HepG2 (cell line): Measurements from ENCODE around the gene ALPK1.

ENCODE experiments used
- CTCF ChIP-seq: sonication (generic); formaldehyde crosslinking; IDR thresholded peaks from 2 replicates; pipeline ENCODE4 v1.5.0; 2020; ENCODE audit warnings: mild to moderate bottlenecking, missing genetic modification reagents, moderate library complexity
- DPF2 ChIP-seq: sonication (generic); formaldehyde crosslinking; IDR thresholded peaks from 2 replicates; pipeline ENCODE4 v1.4.0; 2020; ENCODE audit warnings: mild to moderate bottlenecking, low read depth, missing genetic modification reagents, borderline replicate concordance
- FOXJ3 ChIP-seq: sonication (generic); formaldehyde crosslinking; IDR thresholded peaks from 2 replicates; pipeline ENCODE4 v1.4.0; 2020; ENCODE audit warnings: missing genetic modification reagents, mild to moderate bottlenecking, borderline replicate concordance
- NFIB ChIP-seq: sonication (generic); formaldehyde crosslinking; IDR thresholded peaks from 2 replicates; pipeline ENCODE4 v1.9.0; 2021; ENCODE audit warnings: missing genetic modification reagents, mild to moderate bottlenecking, borderline replicate concordance
- POLR2A ChIP-seq, 2 experiments: IDR thresholded peaks; 2 replicates each; pipeline ENCODE4 v1.6.1; 2011; ENCODE audit warnings: low read depth in 2 of 2, low read length in 2 of 2, mild to moderate bottlenecking in 1 of 2, moderate library complexity in 1 of 2; ENCODE audit not compliant: insufficient read depth in 1 of 2
- ZC3H4 ChIP-seq: sonication (generic); formaldehyde crosslinking; IDR thresholded peaks from 2 replicates; pipeline ENCODE4 v1.4.0; 2020; ENCODE audit warnings: missing genetic modification reagents, borderline replicate concordance
- ZNF468 ChIP-seq: sonication (generic); formaldehyde crosslinking; IDR thresholded peaks from 2 replicates; pipeline ENCODE4 v1.8.0; 2022; ENCODE audit warnings: mild to moderate bottlenecking, moderate library complexity, missing genetic modification reagents
- TF ChIP-seq, protein P1 (sequence below): sonication (generic); formaldehyde crosslinking; conservative IDR thresholded peaks from 2 replicates; pipeline ENCODE4 v1.4.0; 2020; ENCODE audit warnings: missing genetic modification reagents
- TF ChIP-seq, protein P2 (sequence below): sonication (generic); formaldehyde crosslinking; conservative IDR thresholded peaks from 2 replicates; pipeline ENCODE4 v1.8.1; 2023; ENCODE audit warnings: missing genetic modification reagents
- TF ChIP-seq, protein P3 (sequence below): sonication (generic); formaldehyde crosslinking; IDR thresholded peaks from 2 replicates; pipeline ENCODE4 v1.4.0; 2020; ENCODE audit warnings: missing genetic modification reagents
- TF ChIP-seq, protein P4 (sequence below): sonication (generic); formaldehyde crosslinking; IDR thresholded peaks from 2 replicates; pipeline ENCODE4 v1.5.0; 2020; ENCODE audit warnings: missing genetic modification reagents
- TF ChIP-seq, protein P5 (sequence below): sonication (generic); formaldehyde crosslinking; IDR thresholded peaks from 2 replicates; pipeline ENCODE4 v1.4.0; 2020; ENCODE audit warnings: missing genetic modification reagents, low read depth, mild to moderate bottlenecking, borderline replicate concordance

DNA sequence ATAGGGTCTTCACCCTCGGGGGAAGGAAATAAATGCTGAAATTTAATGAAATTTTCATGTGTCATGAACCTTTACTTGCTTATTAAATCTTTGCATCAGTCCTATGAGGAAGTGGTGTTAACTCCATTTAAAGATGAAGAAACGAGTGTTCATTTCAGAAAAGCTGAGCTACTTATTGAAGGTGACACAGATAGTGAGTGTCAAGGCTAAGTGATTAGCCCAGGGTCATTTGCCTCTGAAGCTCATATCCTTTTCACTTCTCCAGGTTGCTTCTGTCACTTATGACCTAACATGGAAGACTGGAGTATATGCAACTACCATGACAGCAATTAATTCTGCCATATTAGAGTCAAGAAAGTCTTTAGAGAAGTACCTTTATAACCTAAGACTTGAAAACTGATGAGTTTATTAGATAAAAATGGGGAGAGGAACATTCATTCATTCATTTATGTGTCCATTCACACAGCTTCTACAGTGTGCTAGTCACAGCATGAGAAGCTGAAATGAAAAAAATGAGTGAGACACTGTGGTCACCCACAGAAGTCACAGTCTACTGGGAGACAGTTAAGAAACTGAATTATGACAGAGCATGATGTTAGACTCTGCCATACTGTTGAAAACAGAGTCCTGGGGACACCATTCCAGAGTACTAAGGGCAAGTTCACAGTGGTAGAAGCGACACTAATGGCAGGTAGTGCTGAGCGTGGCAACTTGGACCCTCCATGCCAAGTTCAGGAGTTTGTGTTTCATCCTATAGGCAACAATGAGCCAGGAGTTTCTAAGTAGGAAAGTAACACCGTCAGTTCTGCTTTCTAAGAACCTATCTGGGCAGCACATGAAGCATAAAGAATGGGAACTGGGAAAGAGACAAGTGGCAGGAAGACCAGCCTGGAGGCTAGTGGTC, 21.3 kb downstream of the ALPK1 start:
- TF ChIP-seq CTCF (CRISPR knock-in tag) (no peak), ZNF468 (no peak), POLR2A (IDR thresholded peaks at IDR 0.05; ENCODE audit: insufficient read depth in 1 of 2, low read depth in 2 of 2, low read length in 2 of 2) (no peak), ZC3H4 (CRISPR knock-in tag) (no peak), FOXJ3 (CRISPR knock-in tag) (no peak), DPF2 (CRISPR knock-in tag) (no peak), NFIB (CRISPR knock-in tag) (no peak)
- TF ChIP-seq, protein P1, sequence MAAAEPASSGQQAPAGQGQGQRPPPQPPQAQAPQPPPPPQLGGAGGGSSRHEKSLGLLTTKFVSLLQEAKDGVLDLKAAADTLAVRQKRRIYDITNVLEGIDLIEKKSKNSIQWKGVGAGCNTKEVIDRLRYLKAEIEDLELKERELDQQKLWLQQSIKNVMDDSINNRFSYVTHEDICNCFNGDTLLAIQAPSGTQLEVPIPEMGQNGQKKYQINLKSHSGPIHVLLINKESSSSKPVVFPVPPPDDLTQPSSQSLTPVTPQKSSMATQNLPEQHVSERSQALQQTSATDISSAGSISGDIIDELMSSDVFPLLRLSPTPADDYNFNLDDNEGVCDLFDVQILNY (CRISPR knock-in tag) = no peak
- TF ChIP-seq, protein P2, sequence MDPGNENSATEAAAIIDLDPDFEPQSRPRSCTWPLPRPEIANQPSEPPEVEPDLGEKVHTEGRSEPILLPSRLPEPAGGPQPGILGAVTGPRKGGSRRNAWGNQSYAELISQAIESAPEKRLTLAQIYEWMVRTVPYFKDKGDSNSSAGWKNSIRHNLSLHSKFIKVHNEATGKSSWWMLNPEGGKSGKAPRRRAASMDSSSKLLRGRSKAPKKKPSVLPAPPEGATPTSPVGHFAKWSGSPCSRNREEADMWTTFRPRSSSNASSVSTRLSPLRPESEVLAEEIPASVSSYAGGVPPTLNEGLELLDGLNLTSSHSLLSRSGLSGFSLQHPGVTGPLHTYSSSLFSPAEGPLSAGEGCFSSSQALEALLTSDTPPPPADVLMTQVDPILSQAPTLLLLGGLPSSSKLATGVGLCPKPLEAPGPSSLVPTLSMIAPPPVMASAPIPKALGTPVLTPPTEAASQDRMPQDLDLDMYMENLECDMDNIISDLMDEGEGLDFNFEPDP = no peak
- TF ChIP-seq, protein P3, sequence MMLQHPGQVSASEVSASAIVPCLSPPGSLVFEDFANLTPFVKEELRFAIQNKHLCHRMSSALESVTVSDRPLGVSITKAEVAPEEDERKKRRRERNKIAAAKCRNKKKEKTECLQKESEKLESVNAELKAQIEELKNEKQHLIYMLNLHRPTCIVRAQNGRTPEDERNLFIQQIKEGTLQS (CRISPR knock-in tag) = no peak
- TF ChIP-seq, protein P4, sequence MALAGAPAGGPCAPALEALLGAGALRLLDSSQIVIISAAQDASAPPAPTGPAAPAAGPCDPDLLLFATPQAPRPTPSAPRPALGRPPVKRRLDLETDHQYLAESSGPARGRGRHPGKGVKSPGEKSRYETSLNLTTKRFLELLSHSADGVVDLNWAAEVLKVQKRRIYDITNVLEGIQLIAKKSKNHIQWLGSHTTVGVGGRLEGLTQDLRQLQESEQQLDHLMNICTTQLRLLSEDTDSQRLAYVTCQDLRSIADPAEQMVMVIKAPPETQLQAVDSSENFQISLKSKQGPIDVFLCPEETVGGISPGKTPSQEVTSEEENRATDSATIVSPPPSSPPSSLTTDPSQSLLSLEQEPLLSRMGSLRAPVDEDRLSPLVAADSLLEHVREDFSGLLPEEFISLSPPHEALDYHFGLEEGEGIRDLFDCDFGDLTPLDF (CRISPR knock-in tag) = no peak
- TF ChIP-seq, protein P5, sequence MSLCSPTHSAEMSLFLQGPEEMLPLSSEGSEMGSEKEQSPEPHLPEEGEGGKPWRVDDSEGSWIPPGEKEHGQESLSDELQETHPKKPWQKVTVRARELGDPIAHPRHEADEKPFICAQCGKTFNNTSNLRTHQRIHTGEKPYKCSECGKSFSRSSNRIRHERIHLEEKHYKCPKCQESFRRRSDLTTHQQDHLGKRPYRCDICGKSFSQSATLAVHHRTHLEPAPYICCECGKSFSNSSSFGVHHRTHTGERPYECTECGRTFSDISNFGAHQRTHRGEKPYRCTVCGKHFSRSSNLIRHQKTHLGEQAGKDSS = no peak
